Bone marrow (tissue), 2 donors: ENCODE measurements around the gene SYNPO2.

Source experiments
- DNase-seq, 2 donors: peaks; one replicate each; lab custom pipeline; 2025; lab: John Stamatoyannopoulos, UW

Gene SYNPO2

GRCh38 chr4:118930255-118930654 is 41.6 kb downstream of the SYNPO2 start:
- no peak for DNase-seq

- no peak for DNase-seq
Observed at GRCh38 chr4:118931786-118932185, 43.1 kb downstream of the SYNPO2 start.

GRCh38 chr4:118935819-118936218 is 47.2 kb downstream of the SYNPO2 start:
- no peak for DNase-seq

- DNase-seq: no peak
Observed at GRCh38 chr4:118936406-118936805, 47.8 kb downstream of the SYNPO2 start.

GRCh38 chr4:118939169-118939783 is 50.6 kb downstream of the SYNPO2 start:
- DNase-seq: no peak

DNA sequence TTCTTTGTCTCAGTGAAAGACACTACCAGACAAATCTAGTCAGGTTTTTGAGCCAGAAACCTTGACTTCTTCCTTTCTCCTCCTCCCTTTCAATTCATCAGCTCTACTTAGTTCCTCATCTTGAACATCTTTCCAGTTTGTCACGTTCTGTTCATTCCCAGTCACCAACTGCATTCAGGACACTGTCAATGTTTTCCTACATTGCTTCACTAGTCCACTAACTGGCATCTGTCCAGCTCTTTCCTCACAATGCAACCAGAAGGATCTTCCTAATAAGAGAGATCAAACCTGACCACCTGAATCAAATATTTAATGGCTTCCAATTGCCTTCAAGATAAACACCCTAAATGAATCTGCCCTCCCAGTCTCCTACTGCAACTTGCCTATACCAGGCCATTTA is 52.5 kb downstream of the SYNPO2 start:
- DNase-seq: no peak

DNA sequence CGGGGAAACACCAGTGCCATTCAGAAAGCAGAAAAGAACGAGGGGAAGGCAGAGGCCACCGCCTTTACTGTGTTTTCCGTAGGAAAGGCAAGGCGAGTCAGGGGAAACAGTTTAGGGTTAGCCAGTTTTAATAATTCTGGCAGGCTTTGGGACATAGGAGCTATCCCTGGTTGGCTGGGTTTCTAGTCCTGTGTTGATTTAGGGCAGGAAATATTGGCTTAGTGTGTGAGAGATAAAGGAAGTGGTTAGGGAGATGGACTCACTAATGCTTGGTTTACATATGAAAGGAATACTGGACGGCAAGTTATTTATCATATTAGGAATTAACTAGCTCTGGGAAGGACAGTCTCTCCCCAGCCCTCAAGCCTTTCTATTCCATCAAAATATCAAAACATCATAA is 53.1 kb downstream of the SYNPO2 start:
- DNase-seq: no peak

GRCh38 chr4:118942465-118942864 is 53.8 kb downstream of the SYNPO2 start:
- no peak for DNase-seq

DNA sequence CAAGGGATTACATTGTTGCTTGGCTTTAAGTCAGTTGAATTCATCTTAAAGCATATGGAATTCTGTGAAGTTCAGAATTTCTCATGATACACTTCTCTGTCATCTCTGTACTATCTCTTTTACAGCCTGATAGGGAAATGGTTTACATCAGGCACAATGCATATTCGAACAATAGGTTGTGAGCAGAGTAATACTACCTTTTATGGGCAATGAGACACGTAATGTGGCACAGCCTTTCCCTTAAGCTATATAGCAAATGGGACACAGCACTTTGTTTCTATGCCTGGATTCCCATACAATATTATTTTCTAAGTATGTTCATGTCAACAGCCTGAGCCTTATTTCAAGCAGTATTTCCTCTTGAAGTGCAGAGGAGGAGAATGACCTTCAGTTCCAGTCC is 58.4 kb downstream of the SYNPO2 start:
- no peak for DNase-seq

- no peak for DNase-seq
Observed at GRCh38 chr4:118948545-118949144, 60.0 kb downstream of the SYNPO2 start.

DNA sequence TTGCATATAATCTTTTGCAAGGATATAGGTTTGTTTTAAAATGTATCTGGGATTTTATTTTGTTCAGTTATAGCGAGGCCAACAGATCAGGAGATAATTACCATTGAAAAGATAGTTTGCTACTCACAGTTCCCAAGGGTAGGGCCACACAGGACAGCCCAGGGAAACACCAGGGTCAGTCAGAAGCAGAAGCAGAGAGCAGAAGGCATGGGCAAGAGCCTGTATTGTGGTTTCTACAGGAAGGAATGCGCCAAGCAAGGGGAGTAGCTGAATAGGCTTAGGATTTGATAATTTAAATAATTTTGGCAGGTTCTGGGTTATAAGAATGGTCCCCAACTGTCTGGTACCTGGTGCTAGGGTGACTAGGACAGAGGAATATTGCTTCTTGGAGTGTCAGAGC is 61.6 kb downstream of the SYNPO2 start:
- no peak for DNase-seq

GRCh38 chr4:118950929-118951570 is 62.4 kb downstream of the SYNPO2 start:
- DNase-seq: no peak

- no peak for DNase-seq
Observed at GRCh38 chr4:118953276-118953675, 64.6 kb downstream of the SYNPO2 start.

GRCh38 chr4:118954246-118954645 is 65.6 kb downstream of the SYNPO2 start:
- no peak for DNase-seq

GRCh38 chr4:118955515-118955914 is 66.9 kb downstream of the SYNPO2 start:
- no peak for DNase-seq

GRCh38 chr4:118957722-118958445 is 69.2 kb downstream of the SYNPO2 start:
- no peak for DNase-seq

GRCh38 chr4:118962540-118962939 is 73.9 kb downstream of the SYNPO2 start:
- no peak for DNase-seq

GRCh38 chr4:118964891-118965411 is 76.3 kb downstream of the SYNPO2 start:
- no peak for DNase-seq

DNA sequence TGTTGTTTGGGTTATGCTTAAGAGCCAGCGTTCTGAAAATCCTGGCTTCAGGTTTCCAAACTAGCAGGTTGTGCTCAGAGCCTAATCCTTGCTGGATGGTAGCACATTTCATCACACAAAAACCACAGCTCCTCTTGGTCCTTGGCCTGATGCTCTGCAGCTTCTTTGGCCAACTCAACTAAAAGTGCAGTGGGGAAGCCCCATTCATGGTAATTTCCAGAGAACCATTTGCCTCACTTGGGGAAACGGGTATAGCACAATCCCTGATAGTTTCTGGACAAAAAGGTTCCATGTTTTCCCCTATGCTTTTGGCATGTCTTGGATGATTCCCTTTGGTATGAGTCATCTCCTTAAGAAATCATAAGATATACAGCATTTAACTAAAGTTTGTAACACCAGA is 78.7 kb downstream of the SYNPO2 start:
- DNase-seq: no peak

- DNase-seq: peak in 1 of 2 donors; percentile 78
Observed at GRCh38 chr4:118968005-118968404, 79.4 kb downstream of the SYNPO2 start.

GRCh38 chr4:118968813-118969212 is 80.2 kb downstream of the SYNPO2 start:
- no peak for DNase-seq

DNA sequence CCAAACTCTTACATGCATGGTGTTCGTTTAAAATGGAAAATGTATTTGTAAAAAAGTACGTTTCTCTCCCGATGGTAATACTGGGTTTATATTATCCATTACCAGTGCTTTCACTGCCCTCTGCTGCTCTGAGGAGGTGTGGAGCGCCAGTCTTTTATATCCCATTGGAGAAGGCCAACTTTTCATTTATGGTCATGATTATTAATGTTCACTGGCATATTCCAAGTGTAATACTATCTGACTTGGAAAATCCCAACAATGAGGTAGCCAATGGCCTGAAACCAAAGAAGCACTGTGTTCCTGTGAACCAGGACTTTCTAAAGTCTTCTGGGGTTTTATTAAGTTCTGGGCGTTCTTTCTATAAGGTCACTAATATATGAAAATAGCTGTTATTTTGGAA is 80.7 kb downstream of the SYNPO2 start:
- no peak for DNase-seq

- DNase-seq: no peak
Observed at GRCh38 chr4:118972167-118972566, 83.5 kb downstream of the SYNPO2 start.
